ENCODE results near the gene SIM1.

SIM1 gene

GRCh38 chr6:100456141-100456907 lies 8.4 kb downstream of the SIM1 start:
- DNase-seq = no peak

- DNase-seq = no peak
Measured at GRCh38 chr6:100455230-100456124, 9.2 kb downstream of the SIM1 start.

- DNase-seq = no peak
Measured at GRCh38 chr6:100454551-100455229, 10.0 kb downstream of the SIM1 start.

GRCh38 chr6:100453701-100454521 lies 10.8 kb downstream of the SIM1 start:
- no peak for DNase-seq

- no peak for DNase-seq
Measured at GRCh38 chr6:100452998-100453397, 11.7 kb downstream of the SIM1 start.

- no peak for DNase-seq
Measured at GRCh38 chr6:100451577-100451976, 13.1 kb downstream of the SIM1 start.

- no peak for DNase-seq
Measured at GRCh38 chr6:100449239-100449691, 15.5 kb downstream of the SIM1 start.

GRCh38 chr6:100447900-100448748 lies 16.6 kb downstream of the SIM1 start:
- no peak for DNase-seq

GRCh38 chr6:100447081-100447899 lies 17.4 kb downstream of the SIM1 start:
- DNase-seq = no peak

- DNase-seq = no peak
Measured at GRCh38 chr6:100446115-100447080, 18.3 kb downstream of the SIM1 start.

GRCh38 chr6:100445512-100445911 lies 19.2 kb downstream of the SIM1 start:
- DNase-seq = no peak

- no peak for DNase-seq
Measured at GRCh38 chr6:100440935-100441334, 23.8 kb downstream of the SIM1 start.

GRCh38 chr6:100435299-100435698 lies 29.4 kb downstream of the SIM1 start:
- DNase-seq = peak; percentile 23

GRCh38 chr6:100433726-100434435 lies 30.8 kb downstream of the SIM1 start:
- DNase-seq = no peak

- DNase-seq = no peak
Measured at GRCh38 chr6:100432136-100432535, 32.6 kb downstream of the SIM1 start.

GRCh38 chr6:100430962-100431361 lies 33.8 kb downstream of the SIM1 start:
- no peak for DNase-seq

GRCh38 chr6:100427452-100427851 lies 37.3 kb downstream of the SIM1 start:
- no peak for DNase-seq

GRCh38 chr6:100426744-100427338 lies 37.9 kb downstream of the SIM1 start:
- DNase-seq = no peak

Data from fibroblast of skin of abdomen (primary cell).